Iris pigment epithelial cell (primary cell): ENCODE results near the gene PDIA2.

Experiments
- DNase-seq: peaks from one replicate; pipeline ENCODE4 v3.0.0-alpha.2; 2011; ENCODE audit warnings: low read depth

The PDIA2 gene

GRCh38 chr16:301235-301634 is 18.3 kb downstream of the PDIA2 start:
- DNase-seq = no peak

- DNase-seq = no peak
Measured at GRCh38 chr16:301950-302349, 19.0 kb downstream of the PDIA2 start.

GRCh38 chr16:303760-304505 is 21.0 kb downstream of the PDIA2 start:
- no peak for DNase-seq

GRCh38 chr16:305916-306626 is 23.1 kb downstream of the PDIA2 start:
- DNase-seq = no peak

GRCh38 chr16:306911-307370 is 24.0 kb downstream of the PDIA2 start:
- no peak for DNase-seq

GRCh38 chr16:307691-308312 is 24.8 kb downstream of the PDIA2 start:
- no peak for DNase-seq

GRCh38 chr16:309476-309875 is 26.5 kb downstream of the PDIA2 start:
- no peak for DNase-seq

GRCh38 chr16:311725-312124 is 28.8 kb downstream of the PDIA2 start:
- no peak for DNase-seq

- DNase-seq = no peak
Measured at GRCh38 chr16:314351-314750, 31.4 kb downstream of the PDIA2 start.

GRCh38 chr16:314795-315299 is 31.9 kb downstream of the PDIA2 start:
- DNase-seq = no peak

GRCh38 chr16:316741-317464 is 33.9 kb downstream of the PDIA2 start:
- no peak for DNase-seq

GRCh38 chr16:317583-317982 is 34.6 kb downstream of the PDIA2 start:
- DNase-seq = no peak

GRCh38 chr16:318628-319027 is 35.7 kb downstream of the PDIA2 start:
- no peak for DNase-seq

GRCh38 chr16:320206-320605 is 37.2 kb downstream of the PDIA2 start:
- DNase-seq = no peak

GRCh38 chr16:321532-321931 is 38.6 kb downstream of the PDIA2 start:
- no peak for DNase-seq

GRCh38 chr16:322476-323143 is 39.6 kb downstream of the PDIA2 start:
- no peak for DNase-seq

GRCh38 chr16:324201-324450 is 41.2 kb downstream of the PDIA2 start:
- DNase-seq = no peak

- no peak for DNase-seq
Measured at GRCh38 chr16:324451-325334, 41.7 kb downstream of the PDIA2 start.

GRCh38 chr16:325375-326145 is 42.6 kb downstream of the PDIA2 start:
- no peak for DNase-seq

- no peak for DNase-seq
Measured at GRCh38 chr16:330741-331140, 47.8 kb downstream of the PDIA2 start.
